ENCODE data around the gene CNTNAP2.

CNTNAP2 gene

DNA sequence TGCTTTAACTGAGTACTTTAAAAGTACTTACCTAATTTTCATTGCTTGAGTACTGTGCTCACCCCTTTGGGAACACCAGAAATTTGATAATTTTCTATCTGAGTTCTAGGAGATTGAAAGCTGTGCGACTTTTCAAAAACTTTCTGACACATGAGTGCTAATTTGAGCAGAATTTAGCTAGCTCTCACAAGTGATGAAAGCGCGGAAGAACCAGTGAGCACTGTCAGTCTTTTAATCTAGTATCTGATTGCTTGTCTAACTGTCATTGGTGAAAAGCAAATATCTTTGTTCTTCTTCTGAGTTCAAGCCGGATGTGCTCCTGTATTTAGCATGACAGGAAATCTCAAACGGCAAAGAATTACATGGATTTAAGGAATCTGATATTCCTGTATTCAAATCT is 899.4 kb downstream of the CNTNAP2 start:
- no peak for DNase-seq (ENCODE audit: low spot score)

DNA sequence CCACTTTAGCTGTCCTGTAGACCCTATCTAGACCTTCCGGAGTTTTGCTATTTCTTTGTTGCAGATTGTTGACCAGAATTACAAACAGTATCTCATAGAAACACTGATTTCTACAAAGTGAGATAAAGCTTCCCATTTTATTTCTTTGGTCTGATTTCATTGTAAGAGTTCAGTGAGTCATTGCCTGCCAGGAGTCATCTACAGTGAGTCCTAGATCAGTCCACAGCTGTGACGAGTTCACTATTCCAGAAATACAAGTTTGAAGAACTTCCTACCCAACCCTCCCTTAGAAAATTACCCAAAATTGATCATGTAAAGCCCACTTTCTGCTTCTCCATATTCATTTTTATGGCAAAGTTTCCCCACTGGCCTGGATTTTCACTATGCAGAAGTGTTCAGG is 905.5 kb downstream of the CNTNAP2 start:
- DNase-seq (ENCODE audit: low spot score), result no peak

DNA sequence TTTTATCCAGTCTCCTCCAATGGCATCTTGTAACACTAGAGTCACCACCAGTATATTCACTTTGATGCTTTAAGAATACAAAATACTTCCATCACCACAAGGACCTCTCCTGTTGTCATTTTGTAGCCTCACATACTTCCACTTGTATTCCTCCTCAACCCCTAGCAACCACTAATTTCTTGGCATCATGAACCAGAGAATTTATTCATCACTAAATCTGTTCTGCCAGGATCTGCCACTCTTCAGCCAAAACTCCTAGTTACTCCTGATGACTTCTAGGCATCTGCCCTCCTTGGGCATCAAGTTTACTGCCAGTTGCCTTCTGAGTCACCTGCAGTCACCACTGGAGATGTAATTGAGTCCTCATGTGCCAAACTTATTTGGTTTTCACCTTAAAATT is 906.8 kb downstream of the CNTNAP2 start:
- no peak for DNase-seq (ENCODE audit: low spot score)

DNA sequence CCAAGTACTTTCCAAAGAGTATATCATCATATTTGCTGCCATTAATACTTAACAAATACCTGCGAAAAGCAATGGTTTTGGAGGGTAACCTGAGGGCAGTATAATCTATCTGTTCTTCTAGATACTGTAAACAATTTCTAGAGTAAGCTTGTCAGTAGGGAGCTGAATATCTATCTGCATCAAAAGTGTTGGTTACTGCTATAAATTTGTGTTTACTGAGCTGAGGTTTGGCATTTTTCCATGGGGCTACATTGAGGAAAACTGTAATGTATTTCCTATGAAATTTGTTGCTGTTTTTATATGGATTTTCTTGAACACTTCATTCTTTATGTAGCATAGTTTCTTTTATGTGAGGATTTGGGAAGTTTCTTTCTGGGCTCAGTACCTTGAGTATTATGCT is 913.4 kb downstream of the CNTNAP2 start:
- DNase-seq (ENCODE audit: low spot score), result no peak

DNA sequence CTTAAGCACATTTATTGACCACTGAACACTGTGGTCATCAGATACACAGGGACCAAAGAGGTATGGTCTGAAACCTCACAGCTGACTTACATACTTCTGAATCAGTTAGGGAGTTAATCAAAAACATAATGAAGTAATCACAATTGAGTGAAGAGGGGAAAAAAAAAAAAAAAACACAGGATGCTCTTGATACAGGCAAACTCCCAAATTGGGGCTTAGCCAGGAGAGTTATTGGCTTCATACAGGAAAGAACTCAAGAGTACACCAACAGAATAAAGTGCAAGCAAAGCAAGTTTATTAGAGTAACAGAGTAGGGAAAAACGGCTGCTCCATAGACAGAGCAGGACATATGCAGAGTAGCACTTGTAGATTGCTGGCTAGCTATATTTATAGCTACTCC is 917.0 kb downstream of the CNTNAP2 start:
- no peak for DNase-seq (ENCODE audit: low spot score)

DNA sequence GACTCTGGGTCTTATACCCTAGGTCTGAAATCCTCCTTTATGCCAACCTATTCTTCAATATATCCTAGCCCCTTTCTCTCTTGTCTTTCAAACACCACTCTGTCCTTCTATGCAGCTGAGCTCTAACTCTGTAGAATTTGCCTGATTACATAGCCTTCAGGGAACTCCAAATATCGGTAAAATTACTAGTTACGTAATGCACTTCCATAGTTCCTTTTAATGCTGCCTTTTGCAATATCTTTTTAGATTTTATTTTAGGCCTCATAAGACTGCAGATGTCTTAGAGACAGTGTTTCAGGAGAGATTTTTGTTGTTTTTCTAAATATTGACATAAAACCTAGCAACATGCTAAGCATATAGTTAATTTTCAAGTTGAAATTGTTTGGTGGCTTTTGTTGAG is 924.8 kb downstream of the CNTNAP2 start:
- no peak for DNase-seq (ENCODE audit: low spot score)

DNA sequence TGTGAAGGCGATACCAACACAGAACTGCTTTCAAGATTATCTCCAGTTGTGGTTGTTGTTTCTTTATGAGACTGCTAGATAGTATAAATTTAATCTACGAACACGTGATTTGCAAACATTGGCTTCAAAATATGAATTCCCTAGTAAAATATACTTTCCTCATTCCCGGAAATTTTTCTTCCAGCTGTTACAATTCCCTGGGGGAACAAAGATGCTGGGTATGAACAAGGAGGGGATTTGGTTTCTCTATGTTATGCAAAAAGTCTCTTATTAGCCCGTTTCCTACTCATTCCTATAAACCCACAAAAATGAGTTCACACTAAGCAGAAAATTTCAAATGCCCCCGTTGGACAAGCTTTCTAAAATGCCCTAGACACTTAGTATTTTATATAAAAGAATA is 928.3 kb downstream of the CNTNAP2 start:
- DNase-seq (ENCODE audit: low spot score), result no peak

DNA sequence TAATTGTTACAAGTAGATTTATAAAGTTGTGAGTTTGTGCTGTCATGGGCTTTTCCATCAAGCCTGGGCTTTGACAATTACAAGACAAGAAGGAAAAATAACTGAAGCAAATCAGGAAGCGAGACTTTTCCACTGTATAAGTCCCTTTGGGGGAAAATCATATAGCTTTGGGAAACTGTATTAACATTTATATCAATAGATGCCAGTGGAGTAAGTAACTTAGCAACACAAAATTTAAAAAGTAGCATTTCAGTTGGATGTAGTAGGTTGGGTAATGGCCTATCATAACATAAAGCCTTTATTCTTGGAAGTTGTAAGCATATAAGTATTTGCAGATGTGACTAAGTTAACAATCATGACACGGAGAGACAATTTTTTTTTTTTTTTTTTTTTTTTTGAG is 931.1 kb downstream of the CNTNAP2 start:
- DNase-seq (ENCODE audit: low spot score), result no peak

DNA sequence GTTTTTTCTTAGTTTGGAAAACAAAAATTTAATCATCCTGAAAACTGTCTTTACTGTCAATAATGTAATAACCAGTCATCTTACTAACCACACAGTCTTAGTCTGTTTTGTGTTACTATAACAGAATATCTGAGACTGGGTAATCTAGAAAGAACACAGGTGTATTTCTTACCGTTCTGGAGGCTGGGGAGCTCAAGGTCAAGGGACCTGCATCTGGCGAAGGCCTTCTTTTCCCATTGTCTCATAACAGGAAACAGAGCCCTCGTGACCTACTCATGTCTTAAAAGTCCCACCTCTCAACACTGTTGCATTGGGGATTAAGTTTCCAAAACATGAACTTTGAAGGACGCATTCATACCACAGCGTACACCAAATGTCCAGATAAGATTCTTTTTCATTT is 932.3 kb downstream of the CNTNAP2 start:
- no peak for DNase-seq (ENCODE audit: low spot score)

DNA sequence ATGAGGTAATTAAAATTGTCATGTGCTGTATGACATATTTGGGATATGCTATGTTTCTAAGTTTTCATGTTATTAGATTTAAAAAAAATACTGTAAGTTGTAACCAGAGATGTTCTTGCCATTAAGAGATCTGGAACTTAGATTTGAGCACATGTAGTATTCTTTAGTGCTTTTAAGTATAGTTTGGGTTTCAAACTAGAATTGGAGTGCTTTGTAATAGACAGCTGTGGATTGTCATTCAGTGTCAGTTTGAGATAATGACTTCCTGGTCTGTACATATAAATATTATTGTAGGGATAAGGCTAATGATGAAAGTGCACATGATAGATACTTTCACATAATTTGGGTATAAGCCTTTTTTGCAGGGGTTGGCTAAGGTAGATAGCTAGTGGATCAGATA is 936.2 kb downstream of the CNTNAP2 start:
- DNase-seq (ENCODE audit: low spot score), result no peak

DNA sequence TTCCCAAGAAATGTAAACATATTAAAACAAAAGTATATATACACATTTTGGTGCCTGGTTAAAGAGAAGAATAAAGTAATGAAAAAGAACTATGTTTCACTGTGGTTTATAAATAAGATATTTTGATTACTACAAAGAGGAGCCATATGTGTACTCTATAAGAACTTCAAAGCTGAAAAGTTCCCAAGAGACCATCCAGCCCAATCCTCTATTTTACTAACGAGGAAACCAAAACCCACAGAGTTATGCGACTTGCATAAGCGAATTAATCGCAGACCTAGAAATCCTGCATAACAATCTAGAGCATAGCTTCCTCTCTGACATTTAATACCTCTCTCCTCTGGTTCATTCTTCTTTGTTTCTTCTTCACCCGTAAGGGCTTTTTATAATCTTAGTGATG is 937.1 kb downstream of the CNTNAP2 start:
- no peak for DNase-seq (ENCODE audit: low spot score)

DNA sequence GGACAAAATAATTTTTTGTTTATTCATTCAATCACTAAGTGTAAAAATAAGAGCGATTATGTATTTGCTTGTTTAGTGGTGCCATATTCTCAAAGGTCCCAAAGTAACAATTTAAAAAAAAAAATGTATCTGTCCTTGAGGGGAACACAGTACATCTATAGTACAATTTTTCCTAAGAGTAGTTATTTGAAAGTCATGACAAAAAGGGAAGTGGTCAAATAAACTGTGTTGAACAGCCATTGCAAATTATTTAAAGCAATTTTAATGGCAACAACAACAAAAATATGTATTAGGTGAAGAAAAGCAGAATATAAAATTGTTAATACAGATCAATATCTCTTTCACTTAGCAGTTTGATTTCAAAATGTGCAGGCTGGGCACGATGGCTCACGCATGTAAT is 943.5 kb downstream of the CNTNAP2 start:
- DNase-seq (ENCODE audit: low spot score), result no peak

DNA sequence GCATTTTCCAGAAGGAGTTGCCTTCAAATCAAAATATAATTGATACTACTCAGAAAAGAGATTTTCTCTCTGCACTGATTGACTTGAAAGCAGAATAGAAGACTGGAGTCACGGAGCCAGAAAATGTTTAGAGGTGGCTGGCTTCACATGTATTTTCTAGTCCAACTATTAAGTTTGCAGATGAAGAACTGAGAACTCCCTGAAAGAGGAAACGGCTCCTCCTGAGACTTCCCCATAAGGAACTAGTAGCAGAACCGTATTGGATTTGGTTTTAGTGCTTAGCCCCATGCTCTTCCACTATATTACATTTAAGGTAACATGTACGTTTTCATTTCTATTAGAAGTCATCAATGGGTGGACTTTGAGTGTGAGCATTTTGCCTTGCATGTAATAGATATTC is 946.3 kb downstream of the CNTNAP2 start:
- DNase-seq (ENCODE audit: low spot score), result no peak

DNA sequence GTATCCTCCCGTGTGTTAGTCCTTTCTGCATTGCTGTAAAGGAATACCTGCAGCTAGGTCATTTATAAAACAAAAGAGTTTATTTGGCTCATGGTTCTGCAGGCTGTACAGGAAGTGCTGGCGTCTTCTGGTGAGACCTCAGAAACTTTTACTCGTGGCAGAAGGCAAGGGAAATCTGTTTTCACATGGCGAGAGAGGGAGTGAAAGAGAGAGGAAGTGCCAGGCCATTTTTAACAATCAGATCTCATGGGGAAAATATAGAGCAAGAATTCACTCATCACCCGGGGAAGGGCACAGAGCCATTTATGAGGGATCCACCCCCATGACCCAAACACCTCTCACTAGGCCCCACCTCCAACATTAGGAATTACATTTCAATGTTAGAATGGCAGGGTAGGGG is 952.2 kb downstream of the CNTNAP2 start:
- DNase-seq (ENCODE audit: low spot score), result no peak

DNA sequence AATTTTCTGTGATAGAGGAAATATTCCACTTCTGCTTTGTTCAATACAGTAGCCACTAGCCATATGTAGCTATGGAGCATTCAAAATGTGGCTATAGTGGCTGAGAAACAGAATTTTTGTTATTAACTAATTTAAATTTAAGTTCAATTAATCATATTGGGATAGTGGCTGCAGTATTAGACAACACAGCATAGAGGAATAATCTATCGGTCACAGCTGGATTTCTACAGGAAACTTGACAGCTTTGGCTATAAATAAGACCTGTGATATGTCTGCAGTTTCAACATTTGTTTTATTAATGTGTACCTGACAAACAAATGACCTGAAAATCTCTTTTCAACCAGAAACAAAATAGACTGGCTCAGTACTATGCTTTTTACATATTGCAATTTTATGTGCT is 953.2 kb downstream of the CNTNAP2 start:
- DNase-seq (ENCODE audit: low spot score), result no peak

DNA sequence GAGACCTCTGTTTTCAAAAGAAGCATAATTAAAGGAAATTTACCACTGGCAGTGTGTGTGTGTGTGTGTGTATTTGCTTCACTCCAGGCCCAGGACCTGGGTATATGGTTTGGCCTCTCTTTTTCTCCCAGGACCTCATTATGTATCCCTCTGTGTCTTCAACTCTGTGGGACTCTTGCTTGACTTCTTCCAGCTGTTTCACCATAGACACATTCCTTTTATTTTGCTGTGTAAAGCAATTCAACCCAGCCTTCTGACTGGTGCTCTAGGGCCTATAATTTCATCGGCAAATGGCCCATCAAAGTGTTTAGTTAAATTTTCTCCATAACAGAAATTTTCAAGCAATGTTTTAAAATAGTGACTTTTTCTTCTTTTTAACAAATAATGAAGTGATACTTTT is 954.3 kb downstream of the CNTNAP2 start:
- no peak for DNase-seq (ENCODE audit: low spot score)

DNA sequence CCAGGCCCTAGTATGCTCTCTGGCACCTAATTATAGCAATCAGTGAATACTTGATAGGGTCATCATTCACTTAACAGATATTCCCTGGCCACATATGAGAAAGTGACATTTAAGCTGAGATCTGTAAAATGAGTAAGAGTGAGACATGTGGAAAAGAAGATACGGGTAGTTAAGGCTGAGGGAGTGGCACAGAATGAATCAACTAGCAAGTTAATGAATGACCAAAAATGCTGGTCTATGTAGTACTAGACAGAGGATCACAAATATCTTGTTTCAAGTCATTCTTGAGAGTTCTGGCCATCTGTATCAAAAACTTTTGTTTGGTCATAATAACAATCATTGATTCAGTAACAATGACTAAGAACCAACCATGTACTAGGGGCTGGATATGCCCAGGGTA is 954.9 kb downstream of the CNTNAP2 start:
- no peak for DNase-seq (ENCODE audit: low spot score)

DNA sequence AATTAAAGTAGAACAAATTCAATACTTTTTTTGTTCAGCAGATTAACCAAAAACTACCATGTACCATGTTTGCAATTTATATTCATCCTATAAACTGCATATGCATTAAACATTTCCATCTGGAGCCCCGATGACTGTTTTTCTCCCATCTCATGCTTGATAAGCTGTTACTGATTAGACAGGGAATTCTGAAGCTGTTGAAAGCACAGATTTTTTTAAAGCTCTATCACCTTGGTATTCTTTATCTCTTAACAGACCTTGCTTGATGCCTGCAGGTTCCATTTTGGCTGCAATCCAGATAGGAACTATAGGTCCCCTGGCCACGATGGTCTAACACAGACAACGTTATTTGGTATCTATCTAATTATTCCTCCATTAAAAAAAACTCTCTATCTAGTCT is 961.7 kb downstream of the CNTNAP2 start:
- DNase-seq (ENCODE audit: low spot score), result no peak

DNA sequence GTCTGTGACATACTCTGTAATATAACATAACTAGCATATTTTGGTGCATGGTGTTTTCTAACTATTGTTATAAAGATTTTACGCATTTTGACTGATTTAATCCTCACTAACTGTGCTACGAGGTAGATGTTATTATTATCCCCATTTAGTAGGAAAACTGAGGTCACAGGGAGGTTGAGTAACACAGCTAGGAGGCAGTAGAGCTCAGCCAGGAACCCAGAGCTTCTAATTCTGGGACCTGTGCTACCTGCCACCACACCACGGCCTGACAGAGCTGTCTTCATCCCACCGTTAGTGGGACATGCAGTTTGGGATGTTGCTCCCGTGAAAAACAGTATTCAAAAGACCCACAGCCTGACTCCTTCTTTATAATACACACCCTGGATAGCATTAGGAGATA is 962.5 kb downstream of the CNTNAP2 start:
- no peak for DNase-seq (ENCODE audit: low spot score)

DNA sequence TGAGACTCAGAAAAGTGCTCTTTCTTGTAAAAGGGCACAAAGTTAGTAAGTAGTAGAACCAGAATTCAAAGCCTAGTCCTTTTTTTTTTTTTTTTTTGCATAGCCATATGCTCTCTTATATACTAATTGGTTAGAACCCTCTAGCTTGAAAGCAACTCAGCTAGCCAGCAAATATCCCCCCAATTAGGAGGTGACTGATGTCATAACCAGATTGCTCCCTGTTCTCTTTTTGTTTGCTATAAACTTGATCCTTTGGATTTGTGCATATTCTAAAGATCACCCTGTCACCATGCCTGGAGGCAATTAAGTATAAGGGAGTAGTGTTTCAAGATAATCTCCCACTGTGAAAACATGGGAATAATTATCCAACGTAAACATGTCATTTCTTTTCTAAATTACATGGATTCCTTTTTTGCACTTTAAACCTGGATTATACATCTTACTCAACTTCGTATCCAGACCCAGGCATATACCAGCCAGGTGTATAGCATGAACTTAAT is 963.4 kb downstream of the CNTNAP2 start:
- DNase-seq (ENCODE audit: low spot score), result no peak

DNA sequence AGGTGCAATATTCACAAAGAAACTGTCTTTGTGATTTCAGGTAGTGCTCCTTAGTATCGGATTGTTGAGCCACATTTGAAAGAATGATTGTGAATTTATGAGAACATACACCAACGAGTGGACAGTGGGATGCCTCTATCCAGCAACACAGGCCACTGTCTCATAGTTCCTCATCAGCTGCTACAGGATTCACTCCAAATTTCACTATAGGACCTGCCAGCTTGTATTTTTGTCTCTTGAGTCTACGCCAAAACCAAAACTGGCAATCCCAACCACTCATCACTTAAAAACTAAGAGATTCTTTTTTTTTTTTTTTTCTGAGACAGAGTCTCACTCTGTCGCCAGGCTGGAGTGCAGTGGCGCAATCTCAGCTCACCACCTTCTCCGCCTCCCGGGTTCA is 964.5 kb downstream of the CNTNAP2 start:
- DNase-seq (ENCODE audit: low spot score), result no peak

DNA sequence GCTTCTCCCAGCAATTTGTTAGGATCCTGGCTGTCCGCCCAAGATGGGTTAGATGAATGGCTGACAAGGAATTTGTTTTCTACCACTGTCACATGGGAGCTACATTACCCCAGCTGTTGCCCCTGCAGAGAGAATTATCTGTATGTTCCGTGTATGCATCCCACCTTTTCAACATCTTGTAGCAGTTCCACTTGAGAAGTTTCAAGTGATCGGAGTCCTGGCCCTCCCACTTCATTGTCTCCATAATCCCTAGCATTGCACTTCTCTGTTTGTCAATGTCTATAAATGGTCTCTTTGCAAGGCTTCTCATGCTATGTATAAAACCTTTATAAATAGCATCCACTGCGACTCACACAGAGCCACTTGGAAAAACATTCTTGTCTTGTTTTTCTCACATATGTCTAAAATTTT is 972.5 kb downstream of the CNTNAP2 start:
- no peak for DNase-seq (ENCODE audit: low spot score)

DNA sequence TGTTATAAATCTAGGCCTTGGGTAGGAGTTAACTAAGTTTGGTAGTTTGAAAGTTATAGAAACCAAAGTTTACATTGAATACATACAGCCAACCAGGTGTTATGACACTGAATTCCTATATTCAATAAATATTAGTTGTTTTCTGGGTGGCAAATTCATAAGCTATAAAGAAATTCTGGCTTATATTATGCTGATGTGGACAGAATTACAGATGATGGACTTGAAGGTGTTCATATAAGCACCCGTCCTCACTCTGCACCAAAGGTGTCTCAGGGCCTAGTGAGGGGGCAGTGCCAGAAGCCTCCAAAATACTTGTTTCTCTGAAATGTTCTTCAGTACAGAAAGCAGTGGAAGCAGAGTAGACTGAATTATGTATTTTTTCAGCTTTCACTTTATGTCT is 973.0 kb downstream of the CNTNAP2 start:
- DNase-seq (ENCODE audit: low spot score), result no peak

DNA sequence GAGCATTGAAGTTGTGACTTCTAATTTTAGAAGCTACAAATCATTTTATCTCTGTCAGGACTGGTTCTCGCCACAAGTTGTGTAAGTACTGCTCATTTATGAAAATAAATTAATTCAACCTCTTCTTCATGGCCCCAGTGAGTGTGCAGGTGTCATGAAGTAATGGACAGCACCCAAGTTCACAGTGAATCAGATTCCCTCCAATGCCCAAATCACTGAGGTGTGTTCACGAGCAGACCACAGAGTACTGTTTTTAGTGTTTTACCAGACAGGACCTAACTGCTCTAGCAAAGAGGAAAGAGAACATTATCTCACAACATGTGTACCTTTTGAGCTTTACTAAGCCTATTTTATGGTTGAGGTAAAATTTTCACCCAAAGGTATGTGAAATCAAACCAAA is 980.0 kb downstream of the CNTNAP2 start:
- no peak for DNase-seq (ENCODE audit: low spot score)

DNA sequence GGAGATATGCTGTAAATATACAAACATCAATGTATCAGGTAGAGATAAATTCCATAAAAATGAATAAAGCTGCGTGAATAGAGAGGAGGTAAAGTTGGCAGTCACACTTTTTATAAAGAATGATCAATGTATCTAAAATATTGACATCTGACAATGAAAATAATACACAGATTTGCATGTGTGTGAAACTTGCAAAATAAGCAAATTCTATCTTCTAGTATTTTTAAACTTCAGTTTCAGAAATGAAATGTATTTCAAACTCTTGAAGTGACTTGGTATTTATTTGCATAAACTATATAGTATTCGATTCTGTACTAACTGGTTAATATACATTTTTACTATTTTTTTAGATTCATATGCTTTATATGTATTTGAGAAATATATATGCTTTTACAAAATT is 986.6 kb downstream of the CNTNAP2 start:
- no peak for DNase-seq (ENCODE audit: low spot score)

Measured in LoVo (cell line).